NCI-H524 (cell line): ENCODE results near the gene CPLX3.
A peak's percentile ranks its signal among the peaks of the same experiment; 100 is the strongest.

ENCODE experiments used
- DNase-seq, 2 experiments: peaks; one replicate each; lab custom pipeline; 2025; lab: John Stamatoyannopoulos, UW

Gene CPLX3

DNA sequence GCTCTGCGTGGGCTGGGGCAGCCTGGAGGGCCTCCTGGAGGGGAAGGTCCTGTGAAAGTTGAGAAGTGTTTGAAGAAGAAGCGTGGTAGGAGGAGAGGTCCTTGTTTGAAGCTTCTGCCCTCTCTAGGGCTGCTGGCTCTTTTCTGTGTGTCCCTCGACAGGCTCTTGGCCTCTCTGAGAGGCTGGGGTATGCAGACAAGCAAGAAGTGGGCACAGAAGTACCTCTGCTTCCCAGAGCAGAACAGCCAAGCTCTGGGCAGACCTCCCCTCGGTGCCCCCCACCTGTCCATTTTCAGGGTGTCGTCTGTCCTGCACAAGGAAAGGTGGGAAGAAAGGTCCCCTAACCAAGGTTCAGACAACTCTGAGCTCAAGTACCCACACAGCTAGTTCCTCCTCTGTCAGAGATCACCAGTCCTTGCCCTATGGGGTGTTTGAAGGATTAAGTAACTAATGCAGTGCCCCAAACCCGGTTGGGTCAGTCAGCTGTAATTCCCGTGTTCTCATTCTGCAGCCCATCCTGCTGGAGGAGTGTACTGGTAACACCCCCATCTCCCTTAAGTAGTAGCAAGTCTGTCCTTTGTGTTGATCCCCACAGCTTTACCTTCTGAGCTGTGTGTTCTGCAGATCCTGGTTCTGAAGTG lies 38.3 kb upstream of the CPLX3 start:
- no peak for DNase-seq

DNA sequence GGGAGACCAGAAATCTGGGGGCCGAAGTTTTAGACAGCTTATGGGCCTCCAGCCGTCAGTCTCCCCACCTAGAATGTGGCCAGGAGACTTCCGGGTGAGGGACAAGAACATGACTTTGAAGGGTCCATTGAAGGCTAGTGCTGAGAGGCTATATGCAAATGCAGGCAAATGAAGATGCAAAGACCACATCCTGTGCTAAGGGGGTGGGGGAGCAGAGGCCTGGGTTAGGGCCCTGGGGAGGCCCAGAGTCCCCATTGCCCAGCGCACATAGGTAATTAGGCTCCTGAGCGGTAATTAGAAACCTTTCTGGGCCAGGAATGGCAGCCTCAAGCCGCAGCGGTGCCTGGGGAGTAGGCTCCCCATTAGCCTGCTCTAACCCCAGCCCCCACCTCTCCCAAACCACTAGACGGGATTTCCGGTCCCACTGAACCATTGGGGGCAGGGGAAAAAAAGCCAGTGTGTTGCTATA lies 37.7 kb upstream of the CPLX3 start:
- no peak for DNase-seq

DNA sequence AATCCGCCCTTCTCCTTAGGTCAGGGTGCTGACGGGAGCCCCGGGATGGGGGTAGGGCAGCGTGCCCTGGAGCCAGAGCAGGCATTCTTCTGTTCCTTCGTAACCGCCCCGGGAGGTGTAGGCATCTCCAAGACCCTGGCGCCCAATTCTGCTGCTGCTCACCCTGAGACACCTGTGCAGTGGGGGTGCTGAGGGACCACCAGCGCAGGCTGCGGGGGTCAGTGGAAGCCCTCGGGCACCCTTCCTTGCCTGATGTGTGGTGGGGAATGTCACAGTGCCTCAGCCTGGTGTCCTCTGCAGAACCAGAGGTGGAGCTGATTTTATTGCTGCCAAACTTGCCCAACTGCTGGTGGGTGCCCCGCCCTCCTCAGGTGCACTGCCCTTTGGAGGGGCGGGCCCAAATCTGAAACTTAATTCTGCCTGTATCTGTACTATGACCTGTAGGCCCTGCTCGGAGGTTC lies 37.2 kb upstream of the CPLX3 start:
- no peak for DNase-seq

DNA sequence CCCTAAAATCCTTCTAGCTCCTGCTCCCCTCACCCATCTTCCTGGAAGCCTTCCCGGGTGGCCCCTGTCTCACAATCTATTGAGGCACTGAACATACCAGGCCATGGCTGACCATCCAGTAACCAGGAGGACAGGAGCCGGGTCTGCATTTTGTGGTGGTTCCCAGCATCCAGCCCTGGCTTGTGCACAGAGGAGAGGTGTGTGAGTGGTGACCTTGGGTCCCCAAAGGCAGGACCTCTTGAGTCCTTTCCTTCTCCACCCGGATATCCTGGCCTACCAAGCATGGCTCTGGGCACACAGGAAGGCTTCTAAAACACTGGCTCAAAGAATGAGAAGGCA lies 36.7 kb upstream of the CPLX3 start:
- DNase-seq: no peak

DNA sequence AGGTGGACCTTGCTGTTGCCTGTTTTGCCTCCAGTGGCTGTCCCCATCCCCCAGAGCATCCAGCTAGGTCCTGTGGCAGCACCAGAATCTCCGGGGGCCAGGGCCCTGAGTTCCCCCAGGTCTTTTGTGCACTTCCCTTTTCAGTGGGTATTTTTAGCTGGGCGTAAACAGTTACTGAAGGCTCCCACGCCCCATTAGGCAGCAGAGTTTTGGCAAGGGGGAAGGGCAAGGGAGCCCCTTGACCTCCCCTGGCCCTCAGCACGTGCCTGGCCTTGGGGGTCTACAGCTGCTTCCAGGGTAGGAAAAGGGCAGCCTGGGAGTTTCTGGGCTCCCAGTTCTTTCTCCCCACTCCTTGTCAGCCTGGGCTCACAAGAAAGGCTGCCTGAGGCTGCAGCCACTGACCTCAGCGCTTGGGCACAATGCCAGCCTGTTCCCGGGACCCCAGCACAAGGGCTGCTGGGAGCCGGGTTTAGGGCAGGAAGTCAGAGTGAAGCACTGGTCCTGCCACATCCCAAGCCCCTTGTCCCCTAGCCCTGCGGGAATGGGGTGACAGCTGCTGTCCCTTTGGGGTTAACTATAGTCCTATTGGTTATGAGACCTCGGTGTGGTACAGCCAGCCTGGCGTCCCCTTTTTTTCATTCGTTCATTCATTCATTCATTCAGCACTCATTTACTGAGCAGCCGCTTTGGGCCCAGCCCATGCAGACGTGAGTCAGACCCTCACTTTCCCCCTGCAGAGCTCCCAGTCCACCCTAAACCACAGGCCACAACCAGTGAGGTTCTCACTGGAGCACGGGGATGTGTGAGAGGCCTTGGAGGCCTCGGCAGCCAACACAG lies 36.1 kb upstream of the CPLX3 start:
- no peak for DNase-seq

- DNase-seq: no peak
Measured at GRCh38 chr15:74791007-74791406, 35.4 kb upstream of the CPLX3 start.

- no peak for DNase-seq
Measured at GRCh38 chr15:74791667-74792066, 34.8 kb upstream of the CPLX3 start.

- no peak for DNase-seq
Measured at GRCh38 chr15:74792227-74793016, 34.0 kb upstream of the CPLX3 start.

DNA sequence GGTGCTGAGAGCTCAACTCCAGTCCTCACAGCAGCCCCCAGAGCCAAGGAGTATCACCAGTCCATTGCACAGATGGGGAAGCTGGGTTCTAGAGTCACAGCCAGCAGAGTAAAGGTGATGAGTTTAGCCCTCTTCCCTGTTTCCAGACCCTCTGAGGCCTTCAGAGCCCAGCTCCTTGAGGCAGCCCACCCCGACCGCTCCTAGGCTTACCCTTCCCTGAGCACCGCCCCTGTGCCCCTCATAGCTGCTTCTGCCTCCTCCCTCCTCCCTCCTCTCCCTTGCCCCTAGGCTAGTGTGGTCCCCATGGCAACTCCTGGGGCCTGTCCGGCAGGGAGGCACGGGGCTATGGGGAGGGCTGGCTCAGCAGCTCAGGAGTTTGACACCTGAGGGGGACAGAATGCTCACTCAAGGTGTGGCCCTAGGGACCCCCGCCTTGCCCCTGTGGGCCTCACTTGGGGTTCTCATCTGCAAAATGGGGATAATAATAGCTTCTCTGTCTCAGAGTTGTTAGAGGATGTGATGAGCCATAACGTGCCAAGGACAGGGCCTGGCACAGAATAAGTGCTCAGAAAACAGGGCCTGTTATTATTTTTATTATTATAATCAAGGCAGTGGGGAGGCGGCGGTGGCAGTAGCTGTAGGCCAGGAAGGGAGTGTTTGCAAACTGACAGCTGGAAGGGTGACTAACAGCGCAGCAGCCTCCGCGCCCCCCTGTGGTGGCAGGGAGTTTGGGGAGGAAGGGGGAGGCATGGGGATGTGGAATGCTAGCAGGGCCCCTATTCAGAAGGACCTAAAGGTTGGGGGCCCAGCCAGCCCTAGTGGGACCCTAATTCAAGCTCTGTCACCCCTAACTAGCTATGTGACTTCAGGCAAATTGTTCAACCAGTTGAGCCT lies 33.0 kb upstream of the CPLX3 start:
- no peak for DNase-seq

GRCh38 chr15:74794248-74794969 lies 32.0 kb upstream of the CPLX3 start:
- DNase-seq: no peak

- DNase-seq: no peak
Measured at GRCh38 chr15:74794970-74795349, 31.5 kb upstream of the CPLX3 start.

DNA sequence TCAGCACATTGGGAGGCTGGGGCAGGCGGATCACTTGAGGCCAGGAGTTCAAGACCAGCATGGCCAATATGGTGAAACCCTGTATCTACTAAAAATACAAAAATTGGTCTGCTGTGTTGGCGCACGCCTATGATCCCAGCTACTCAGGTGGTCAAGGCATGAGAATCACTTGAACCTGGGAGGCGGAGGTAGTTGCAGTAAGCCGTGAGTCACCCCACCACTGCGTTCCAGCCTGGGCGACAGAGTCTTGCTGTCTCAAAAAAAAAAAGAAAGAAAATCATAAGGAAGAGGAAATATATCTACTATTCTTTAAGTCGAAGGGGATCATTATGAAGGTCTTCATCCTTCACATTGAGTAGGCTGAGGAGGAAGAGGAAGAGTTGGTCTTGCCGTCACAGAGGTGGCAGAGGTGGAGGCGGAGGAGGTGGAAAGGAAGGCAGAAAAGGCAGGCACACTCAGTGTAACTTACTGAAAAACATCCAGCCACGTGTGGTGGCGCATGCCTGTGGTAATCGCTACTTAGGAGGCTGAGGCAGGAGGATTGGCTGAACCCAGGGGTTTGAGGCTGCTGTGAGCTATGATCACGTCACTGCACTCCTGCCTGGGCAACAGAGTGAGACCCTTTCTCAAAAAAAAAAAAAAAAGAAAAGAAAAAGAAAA lies 30.3 kb upstream of the CPLX3 start:
- no peak for DNase-seq

- DNase-seq: no peak
Measured at GRCh38 chr15:74798388-74799254, 27.8 kb upstream of the CPLX3 start.

DNA sequence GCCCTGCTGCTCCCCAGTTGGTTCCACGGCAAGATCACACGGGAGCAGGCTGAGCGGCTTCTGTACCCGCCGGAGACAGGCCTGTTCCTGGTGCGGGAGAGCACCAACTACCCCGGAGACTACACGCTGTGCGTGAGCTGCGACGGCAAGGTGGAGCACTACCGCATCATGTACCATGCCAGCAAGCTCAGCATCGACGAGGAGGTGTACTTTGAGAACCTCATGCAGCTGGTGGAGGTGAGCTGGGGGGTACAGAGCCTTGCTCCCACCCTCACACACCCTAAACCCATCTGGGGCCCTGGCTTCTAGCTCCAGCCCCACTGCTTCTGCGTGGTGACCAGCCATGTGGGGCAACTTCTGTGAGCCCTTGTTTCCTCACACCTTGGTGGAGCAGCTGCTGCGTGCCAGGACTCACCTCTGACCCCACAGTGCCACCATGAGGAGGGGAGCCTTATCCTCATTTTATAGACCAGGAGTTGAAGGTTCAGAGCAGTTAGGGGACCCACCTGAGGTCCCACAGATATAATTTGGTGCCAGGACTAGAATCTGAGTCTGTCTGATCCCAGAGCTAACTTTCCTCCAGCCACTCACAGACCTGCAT lies 27.1 kb upstream of the CPLX3 start:
- DNase-seq: no peak

DNA sequence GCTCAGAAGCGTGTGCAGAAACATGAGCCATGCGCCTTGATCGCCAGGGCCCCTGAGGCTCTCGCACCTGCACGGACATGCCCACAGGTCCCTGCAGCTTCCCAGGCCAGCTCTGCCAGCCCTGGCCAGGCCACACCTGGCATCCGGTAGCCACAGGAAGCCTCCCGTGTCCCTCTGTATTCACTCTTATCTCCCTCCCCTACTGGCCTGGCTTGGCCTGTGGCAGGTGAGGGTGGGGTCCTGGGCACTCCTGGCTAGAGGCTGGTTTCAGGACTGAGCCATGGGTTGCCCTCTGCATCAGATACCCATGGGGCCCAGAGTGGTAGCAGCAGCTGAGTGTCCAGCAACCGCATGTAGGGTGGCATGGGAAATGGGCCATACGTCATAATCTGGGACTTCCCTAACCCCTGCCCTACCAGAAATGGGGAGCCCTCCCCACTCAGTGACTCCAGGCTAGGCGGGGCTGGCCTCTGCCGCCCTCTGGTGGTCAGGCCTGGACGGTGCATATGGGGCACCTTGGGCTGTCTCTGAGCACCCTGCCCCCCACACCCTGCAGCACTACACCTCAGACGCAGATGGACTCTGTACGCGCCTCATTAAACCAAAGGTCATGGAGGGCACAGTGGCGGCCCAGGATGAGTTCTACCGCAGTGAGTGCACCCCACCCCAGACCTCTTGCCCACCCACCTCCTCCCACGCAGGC lies 26.4 kb upstream of the CPLX3 start:
- DNase-seq: peak; percentile 13 to 37

GRCh38 chr15:74800559-74801094 lies 25.8 kb upstream of the CPLX3 start:
- DNase-seq: no peak

- DNase-seq: no peak
Measured at GRCh38 chr15:74801311-74801997, 25.0 kb upstream of the CPLX3 start.

DNA sequence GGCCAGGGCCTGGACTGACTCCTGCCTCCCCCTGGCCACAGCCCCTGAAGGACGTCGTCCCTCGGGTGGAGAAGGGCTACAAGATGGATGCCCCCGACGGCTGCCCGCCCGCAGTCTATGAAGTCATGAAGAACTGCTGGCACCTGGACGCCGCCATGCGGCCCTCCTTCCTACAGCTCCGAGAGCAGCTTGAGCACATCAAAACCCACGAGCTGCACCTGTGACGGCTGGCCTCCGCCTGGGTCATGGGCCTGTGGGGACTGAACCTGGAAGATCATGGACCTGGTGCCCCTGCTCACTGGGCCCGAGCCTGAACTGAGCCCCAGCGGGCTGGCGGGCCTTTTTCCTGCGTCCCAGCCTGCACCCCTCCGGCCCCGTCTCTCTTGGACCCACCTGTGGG lies 24.1 kb upstream of the CPLX3 start:
- no peak for DNase-seq
